ENCODE data around the gene DXO.
"Not testable (repeated sequence)": the region's sequence is repeated elsewhere in the genome, so short reads cannot be mapped to it uniquely, and the experiment has no call there.

The DXO gene

DNA sequence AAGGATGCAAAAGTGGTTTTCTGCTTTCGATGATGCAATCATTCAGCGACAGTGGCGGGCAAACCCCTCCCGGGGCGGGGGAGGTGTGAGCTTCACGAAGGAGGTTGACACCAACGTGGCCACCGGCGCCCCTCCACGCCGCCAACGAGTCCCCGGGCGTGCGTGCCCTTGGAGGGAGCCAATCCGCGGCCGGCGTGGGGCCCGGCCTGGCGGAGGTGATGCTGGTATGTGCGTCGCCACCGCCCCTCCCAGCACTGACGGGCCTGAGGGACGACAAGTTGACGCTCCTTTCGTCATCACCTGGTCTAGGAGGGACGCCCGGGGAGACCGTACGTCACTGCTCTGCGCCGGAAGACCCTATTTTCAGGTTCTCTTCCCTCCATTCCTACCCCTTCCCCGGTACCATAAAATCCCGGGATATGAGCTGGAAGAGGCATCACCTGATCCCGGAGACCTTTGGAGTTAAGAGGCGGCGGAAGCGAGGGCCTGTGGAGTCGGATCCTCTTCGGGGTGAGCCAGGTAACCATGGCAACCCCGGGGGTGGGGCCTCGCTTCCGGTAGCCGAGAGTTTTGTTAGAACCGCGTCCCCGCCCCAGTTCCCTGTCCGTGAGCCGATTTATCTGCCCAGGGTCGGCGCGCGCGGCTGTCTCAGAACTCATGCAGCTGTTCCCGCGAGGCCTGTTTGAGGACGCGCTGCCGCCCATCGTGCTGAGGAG is at the start of gene DXO:
TSS of gene DXO (minus strand) at position 146 of the 716 bp plus-strand sequence. CDS start 463 bp downstream, outside the sequence.
- DNase-seq (ENCODE audit: low read depth in 2 of 2): peak; percentile 96 to 98

DNA sequence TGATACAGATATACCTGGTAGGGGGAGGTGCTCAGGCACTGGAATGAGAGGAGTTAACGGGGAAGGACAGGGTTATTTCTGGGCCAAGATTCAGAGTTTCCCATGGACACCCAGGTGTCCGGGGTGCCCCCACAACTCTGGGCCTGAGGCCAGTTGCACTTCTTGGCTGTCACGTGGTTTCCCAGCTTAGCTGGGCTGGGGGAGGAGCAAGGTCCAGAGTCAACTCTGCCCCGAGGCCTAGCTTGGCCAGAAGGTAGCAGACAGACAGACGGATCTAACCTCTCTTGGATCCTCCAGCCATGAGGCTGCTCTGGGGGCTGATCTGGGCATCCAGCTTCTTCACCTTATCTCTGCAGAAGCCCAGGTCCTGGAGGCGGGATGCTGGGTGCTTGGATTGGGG is 42.6 kb upstream of the DXO start, which contains the start of gene C4B:
TSS of gene C4B (plus strand) at position 249 of the 400 bp plus-strand sequence. CDS start at position 300, 51 bp downstream.
- not testable (repeated sequence) for DNase-seq (ENCODE audit: low read depth in 2 of 2)

DNA sequence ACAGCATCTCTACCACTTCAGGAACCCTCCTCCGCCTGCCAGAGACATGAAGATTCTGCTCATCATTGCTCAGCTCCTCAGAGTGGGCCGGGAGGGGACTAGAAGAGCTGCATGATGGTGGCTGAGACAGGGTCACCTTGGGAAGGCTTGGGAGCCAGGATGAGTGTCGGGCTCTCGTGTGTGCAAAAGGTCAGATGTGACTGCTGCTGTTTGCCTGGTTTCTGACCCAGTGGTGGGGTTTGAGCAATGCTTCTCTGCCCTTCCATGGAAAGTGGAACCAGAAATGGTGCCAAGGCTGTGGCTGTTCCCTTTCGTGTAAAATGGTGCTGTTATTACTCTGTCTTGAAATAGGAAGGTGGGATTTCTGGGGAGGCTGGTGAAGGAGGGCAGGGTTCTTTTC is 41.8 kb upstream of the DXO start:
- DNase-seq (ENCODE audit: low read depth in 2 of 2): not testable (repeated sequence)

DNA sequence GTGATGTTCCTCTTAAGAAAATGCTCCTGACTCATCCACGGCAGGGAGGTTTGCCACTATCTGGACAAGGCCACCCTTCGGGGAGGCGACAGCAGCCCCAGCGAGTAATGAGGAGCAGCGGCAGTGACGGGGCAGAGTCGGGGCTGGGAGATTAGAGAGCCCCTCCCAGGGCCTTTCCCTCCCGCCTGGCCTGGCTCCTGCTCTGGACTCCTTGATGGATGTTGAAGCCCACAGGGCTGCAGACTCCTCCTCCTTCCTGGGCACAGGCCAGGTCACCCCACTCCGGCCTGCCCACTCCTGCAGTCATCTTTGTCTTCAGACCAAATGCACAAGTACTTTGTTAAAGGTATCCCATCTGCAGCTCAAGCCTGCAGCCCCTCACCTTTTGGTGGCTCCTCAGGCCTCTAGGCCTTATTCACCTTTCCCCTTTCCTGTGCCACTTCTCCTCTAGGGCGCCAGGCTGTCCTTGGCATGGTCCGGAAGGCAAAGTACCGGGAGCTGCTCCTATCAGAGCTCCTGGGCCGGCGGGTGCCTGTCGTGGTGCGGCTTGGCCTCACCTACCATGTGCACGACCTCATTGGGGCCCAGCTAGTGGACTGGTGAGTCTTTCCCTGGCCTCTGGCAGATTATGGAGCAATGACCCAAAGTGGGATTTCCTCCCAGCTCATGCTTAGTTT is 41.1 kb upstream of the DXO start:
- DNase-seq (ENCODE audit: low read depth in 2 of 2): not testable (repeated sequence)

DNA sequence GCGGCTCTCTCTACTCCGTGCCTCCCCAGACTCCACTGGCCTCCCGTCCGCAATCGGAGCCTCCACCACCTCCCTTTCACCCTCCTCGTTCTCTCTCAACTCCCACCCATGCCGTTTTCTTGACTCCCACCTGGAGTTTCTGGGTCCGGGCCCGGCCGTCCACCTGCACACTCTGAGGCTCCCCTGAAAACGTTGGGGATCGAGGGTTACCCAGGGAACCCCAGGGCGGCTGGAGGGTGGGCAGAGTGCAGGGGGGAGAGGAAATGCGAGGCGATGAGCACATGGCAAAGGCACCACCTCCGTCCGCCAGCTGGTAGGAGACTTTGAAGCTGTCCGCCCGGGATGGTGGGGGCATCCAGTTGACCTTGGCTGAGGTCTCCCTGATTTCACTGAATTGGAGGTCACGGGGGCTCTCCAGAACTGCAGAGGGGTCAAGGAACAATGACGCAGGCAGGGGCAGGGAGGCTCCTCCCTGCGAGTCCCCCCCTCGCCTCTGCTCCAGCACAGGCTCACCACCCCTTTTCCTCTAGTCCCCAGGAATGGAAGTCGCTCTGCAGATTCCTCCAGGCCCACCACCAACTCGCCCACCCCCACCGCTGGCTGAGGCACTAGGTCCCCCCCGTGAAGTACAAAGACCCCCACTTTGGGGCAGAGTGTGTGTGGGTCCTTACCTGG is 39.1 kb upstream of the DXO start:
- not testable (repeated sequence) for DNase-seq (ENCODE audit: low read depth in 2 of 2)

DNA sequence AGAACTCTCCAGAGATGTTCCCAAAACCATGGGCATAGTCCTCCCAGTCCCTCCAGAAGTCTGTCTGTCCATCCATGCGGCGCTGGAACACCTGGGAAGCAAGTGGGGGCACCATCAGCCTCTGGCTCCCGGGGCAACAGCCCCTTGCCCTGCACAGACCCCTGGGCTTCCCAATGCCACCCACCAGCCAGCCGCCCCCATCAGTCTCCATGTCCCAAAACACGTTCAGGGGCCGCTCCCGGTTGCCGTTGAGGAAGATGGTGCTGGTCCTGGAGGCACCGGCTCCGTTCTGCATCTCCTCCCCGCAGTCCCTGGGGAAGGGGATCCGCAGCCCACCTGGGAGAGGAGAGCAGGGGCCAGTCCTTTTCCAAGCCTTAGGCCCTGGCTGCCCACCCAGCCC is 37.6 kb upstream of the DXO start:
- not testable (repeated sequence) for DNase-seq (ENCODE audit: low read depth in 2 of 2)

DNA sequence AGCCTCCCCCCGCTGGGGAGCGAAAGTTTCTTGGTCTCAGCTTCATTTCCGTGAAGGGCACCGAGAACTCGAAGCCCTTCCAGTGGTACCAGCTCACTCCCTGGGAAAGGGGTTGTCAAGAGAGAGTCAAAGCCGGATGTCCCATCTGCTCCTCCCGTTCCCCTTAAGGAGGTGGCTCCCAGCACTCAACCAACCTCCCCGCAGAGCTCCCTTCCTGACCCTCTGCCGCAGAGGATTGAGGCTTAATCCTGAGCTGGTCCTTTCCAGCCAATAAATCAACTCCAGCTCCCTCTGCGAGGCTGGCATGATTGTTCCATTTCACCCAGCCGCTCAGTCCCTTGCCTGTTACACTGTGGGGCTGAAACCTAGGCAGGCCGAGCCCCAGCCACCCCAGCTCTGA is 36.7 kb upstream of the DXO start:
- DNase-seq (ENCODE audit: low read depth in 2 of 2): not testable (repeated sequence)

DNA sequence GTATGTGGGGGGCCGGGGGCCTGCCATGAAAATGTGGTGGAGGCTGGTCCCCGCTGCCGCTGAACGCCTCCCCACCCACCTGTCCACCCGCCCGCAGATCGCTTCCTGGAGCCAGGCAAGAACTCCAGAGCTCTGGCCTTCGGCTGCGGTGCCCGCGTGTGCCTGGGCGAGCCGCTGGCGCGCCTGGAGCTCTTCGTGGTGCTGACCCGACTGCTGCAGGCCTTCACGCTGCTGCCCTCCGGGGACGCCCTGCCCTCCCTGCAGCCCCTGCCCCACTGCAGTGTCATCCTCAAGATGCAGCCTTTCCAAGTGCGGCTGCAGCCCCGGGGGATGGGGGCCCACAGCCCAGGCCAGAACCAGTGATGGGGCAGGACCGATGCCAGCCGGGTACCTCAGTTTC is 36.1 kb upstream of the DXO start:
- DNase-seq (ENCODE audit: low read depth in 2 of 2): not testable (repeated sequence)

DNA sequence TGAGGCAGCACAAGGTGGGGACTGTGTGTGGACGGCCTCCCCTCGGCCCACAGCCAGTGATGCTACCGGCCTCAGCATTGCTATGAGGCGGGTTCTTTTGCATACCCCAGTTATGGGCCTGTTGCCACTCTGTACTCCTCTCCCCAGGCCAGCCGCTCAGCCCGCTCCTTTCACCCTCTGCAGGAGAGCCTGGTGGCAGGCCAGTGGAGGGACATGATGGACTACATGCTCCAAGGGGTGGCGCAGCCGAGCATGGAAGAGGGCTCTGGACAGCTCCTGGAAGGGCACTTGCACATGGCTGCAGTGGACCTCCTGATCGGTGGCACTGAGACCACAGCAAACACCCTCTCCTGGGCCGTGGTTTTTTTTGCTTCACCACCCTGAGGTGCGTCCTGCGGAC is 35.1 kb upstream of the DXO start:
- not testable (repeated sequence) for DNase-seq (ENCODE audit: low read depth in 2 of 2)

DNA sequence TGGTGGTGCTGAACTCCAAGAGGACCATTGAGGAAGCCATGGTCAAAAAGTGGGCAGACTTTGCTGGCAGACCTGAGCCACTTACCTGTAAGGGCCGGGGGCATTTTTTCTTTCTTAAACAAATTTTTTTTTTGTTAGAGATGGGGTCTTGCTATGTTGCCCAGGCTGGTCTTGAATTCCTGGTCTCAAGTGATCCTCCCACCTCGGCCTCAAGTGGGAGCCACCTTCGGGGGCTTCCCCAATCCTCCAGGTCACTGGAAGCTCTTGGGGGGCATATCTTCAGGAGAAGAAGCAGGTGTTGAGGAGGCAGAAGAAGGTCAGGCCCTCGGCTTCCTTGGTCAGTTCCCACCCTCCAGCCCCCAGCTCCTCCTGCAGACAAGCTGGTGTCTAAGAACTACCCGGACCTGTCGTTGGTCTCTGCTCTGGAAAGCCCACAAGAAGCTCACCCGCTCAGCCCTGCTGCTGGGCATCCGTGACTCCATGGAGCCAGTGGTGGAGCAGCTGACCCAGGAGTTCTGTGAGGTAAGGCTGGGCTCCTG is 34.1 kb upstream of the DXO start:
- DNase-seq (ENCODE audit: low read depth in 2 of 2): not testable (repeated sequence)

DNA sequence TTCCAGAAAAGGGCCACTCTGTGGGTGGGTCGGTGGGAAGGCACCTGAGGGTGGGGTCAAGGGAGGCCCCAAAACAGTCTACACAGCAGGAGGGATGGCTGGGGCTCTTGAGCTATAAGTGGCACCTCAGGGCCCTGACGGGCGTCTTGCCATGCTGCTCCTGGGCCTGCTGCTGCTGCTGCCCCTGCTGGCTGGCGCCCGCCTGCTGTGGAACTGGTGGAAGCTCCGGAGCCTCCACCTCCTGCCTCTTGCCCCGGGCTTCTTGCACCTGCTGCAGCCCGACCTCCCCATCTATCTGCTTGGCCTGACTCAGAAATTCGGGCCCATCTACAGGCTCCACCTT is 33.6 kb upstream of the DXO start:
- not testable (repeated sequence) for DNase-seq (ENCODE audit: low read depth in 2 of 2)

DNA sequence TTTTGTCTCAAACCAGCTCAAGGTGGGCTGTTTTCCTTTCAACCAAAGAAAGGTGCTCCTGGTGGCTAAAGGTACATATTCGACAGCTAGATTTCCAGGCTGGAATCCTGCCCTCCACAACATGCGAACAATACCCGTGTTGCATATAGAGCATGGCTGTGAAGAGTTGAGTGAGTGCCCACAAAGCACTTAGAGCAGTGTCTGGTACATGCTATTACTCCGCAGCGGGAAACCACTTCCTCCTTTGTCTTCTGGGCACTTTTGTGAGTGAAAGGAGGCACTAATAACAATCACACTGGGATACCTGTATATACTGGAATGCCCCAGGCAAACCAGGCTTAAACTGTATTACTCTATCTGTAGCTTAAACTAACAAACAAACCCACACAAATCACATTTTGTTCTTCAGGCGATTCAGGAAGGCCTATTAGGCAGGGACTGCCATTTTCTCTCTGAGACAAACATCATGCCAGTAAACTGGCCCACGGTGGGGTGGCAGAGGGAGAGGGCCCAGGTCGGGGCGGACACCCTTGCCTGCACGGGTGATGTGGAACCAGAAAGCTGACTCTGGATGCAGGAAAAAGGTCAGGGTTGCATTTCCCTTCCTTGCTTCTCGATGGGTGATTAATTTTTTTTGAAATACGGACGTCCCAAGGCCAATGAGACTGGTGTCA is 33.1 kb upstream of the DXO start:
- not testable (repeated sequence) for DNase-seq (ENCODE audit: low read depth in 2 of 2)

DNA sequence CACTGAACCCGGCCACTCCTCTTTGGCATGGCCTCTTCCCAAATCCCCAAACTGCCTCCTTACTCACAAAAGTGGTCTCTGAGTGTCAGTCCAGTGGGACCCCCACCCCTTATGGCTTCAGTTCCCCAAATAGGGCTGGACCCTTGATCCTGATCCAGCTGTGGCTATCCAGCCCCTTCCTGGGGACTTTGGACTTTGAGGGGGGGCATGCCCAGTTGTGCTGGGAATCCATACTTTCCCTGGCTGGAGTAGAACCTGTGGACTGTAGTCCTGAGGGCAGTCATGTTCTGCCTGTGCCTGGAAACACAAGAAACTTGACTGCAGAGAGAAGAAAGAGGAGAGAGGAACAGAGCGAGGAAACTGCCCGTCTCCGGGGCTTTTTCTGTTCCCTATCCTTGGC is 32.5 kb upstream of the DXO start:
- not testable (repeated sequence) for DNase-seq (ENCODE audit: low read depth in 2 of 2)

DNA sequence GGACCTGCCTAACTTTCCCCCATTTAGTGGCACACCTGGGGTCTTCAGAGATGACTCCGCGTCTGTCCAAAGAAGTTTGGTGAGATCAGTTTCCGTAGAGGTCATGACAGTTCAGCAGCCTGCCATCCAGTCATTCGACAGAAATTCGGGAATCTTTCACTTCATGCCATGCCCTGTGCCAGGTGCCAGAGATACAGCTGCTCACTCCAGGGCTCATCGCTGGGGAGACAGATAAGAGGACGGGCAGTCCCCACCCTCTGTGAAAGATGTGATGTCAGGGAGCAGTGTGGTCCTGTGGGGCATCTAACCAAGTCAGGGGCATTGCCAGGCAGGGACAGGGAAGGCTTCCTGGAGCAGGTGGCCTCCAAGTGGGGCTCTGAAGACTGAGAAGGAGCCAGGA is 31.4 kb upstream of the DXO start:
- not testable (repeated sequence) for DNase-seq (ENCODE audit: low read depth in 2 of 2)

DNA sequence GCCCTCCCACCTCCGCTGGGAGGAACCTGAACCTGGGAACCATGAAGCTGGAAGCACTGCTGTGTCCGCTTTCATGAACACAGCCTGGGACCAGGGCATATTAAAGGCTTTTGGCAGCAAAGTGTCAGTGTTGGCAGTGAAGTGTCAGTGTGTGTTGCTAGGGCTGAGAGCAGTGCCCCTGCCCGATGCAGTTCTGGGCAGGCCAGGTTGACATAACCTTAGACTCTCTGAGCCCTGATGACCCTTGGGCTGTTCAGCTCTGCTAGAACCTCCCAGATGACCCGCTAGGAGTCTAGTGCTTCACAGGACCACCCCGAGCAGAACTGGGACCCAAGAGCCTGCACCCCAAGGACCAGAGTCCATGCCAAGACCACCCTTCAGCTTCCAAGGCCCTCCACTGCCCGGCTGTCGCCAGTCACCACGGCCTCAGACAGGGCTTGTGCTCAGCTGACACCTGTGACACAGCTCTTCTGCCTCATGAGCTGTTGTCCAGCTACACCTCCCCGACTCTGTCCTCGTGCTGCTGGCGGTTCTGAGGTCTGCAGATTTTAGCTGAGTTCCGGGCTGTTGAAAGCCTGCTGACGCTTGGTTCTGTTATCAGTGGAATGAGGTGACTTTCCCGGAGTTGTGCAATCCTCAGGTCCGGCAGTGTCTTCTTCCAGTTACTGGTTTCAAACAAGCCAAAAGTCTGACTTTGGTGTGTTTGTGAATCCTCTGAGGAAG is 30.8 kb upstream of the DXO start:
- DNase-seq (ENCODE audit: low read depth in 2 of 2): not testable (repeated sequence)

DNA sequence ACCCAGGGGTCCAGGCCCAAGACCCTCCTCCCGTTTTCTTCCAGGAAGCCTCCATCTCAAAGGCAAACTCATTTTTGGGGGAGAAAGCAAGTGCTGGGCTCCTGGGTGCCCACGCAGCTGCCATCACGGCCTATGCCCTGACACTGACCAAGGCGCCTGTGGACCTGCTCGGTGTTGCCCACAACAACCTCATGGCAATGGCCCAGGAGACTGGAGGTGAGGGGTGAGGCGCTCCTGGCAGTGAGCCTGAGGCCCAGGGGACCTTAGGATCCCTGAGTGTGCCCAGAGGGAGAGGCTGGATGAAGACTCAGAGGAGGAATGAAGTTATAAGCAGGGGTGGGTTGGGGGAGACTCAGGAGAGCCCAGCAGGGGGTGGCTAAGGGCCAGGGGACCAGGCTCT is 24.4 kb upstream of the DXO start:
- not testable (repeated sequence) for DNase-seq (ENCODE audit: low read depth in 2 of 2)

DNA sequence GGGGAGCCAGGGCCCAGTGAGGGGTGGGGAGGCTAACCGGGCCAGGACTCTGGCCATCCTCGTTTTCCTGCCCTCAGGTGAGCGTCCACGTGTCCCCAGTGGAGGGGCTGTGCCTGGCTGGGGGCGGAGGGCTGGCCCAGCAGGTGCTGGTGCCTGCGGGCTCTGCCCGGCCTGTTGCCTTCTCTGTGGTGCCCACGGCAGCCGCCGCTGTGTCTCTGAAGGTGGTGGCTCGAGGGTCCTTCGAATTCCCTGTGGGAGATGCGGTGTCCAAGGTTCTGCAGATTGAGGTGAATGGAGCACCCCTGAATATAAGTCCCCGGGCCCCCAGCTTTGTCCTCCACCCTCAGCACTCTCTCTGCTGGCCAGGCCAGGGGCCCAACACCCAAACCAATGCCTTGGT is 22.5 kb upstream of the DXO start:
- DNase-seq (ENCODE audit: low read depth in 2 of 2): not testable (repeated sequence)

DNA sequence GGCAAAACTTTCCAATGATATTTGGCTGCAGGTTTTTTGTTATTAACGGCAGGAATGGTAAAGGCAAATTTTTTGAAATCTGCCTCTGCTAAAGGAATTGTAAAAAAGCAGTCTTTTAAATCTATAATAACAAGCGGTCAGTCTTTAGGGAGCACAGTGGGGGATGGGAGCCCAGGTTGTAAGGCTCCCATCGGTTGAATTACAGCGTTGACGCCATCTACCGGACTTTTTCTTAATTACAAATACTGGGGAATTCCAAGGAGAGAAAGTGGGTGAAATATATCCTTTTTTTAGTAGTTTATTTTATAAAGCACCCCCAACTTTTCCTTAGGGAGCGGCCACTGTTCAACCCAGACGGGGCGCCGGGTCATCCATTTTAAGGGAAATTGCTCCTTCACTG is 17.4 kb upstream of the DXO start:
- DNase-seq (ENCODE audit: low read depth in 2 of 2): not testable (repeated sequence)

DNA sequence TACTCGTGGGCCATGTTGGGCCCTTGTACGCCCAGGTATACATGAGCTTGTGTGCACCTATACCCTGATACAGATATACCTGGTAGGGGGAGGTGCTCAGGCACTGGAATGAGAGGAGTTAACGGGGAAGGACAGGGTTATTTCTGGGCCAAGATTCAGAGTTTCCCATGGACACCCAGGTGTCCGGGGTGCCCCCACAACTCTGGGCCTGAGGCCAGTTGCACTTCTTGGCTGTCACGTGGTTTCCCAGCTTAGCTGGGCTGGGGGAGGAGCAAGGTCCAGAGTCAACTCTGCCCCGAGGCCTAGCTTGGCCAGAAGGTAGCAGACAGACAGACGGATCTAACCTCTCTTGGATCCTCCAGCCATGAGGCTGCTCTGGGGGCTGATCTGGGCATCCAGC is 9.8 kb upstream of the DXO start, which contains the start of gene C4A:
TSS of gene C4A (plus strand) at position 314 of the 400 bp plus-strand sequence. CDS start at position 365, 51 bp downstream.
- DNase-seq (ENCODE audit: low read depth in 2 of 2): not testable (repeated sequence)

DNA sequence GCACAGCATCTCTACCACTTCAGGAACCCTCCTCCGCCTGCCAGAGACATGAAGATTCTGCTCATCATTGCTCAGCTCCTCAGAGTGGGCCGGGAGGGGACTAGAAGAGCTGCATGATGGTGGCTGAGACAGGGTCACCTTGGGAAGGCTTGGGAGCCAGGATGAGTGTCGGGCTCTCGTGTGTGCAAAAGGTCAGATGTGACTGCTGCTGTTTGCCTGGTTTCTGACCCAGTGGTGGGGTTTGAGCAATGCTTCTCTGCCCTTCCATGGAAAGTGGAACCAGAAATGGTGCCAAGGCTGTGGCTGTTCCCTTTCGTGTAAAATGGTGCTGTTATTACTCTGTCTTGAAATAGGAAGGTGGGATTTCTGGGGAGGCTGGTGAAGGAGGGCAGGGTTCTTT is 9.1 kb upstream of the DXO start:
- not testable (repeated sequence) for DNase-seq (ENCODE audit: low read depth in 2 of 2)
